ENCODE results near the gene MRPS11.
"Not testable (repeated sequence)": the region's sequence is repeated elsewhere in the genome, so short reads cannot be mapped to it uniquely, and the experiment has no call there.

The MRPS11 gene

GRCh38 chr15:88493844-88494243, 26.3 kb downstream of the MRPS11 start:
- DNase-seq = no peak

GRCh38 chr15:88497109-88497765, 29.7 kb downstream of the MRPS11 start:
- no peak for DNase-seq

GRCh38 chr15:88498996-88499395, 31.5 kb downstream of the MRPS11 start:
- peak; percentile 21 for DNase-seq

GRCh38 chr15:88504445-88504844, 36.9 kb downstream of the MRPS11 start:
- no peak for DNase-seq

GRCh38 chr15:88505721-88506120, 38.2 kb downstream of the MRPS11 start:
- no peak for DNase-seq

GRCh38 chr15:88506628-88507027, 39.1 kb downstream of the MRPS11 start:
- DNase-seq = no peak

GRCh38 chr15:88509321-88509720, 41.8 kb downstream of the MRPS11 start:
- DNase-seq = no peak

- DNase-seq = no peak
Measured at GRCh38 chr15:88509964-88510363, 42.5 kb downstream of the MRPS11 start.

- DNase-seq = no peak
Measured at GRCh38 chr15:88511161-88511560, 43.7 kb downstream of the MRPS11 start.

- DNase-seq = no peak
Measured at GRCh38 chr15:88512078-88512477, 44.6 kb downstream of the MRPS11 start.

GRCh38 chr15:88512601-88513000, 45.1 kb downstream of the MRPS11 start:
- no peak for DNase-seq

- DNase-seq = no peak
Measured at GRCh38 chr15:88513195-88513594, 45.7 kb downstream of the MRPS11 start.

GRCh38 chr15:88518903-88519302, 51.4 kb downstream of the MRPS11 start:
- no peak for DNase-seq

- not testable (repeated sequence) for DNase-seq
Measured at GRCh38 chr15:88524094-88524493, 56.6 kb downstream of the MRPS11 start.

- DNase-seq = no peak
Measured at GRCh38 chr15:88525418-88525817, 57.9 kb downstream of the MRPS11 start.

- DNase-seq = no peak
Measured at GRCh38 chr15:88526247-88526879, 58.9 kb downstream of the MRPS11 start.

- DNase-seq = no peak
Measured at GRCh38 chr15:88529021-88529630, 61.6 kb downstream of the MRPS11 start.
